Choroid plexus epithelial cell (primary cell): ENCODE measurements around the gene MYRIP.

ENCODE experiments used
- DNase-seq: peaks from one replicate; pipeline ENCODE4 v3.0.0-alpha.2; 2010; ENCODE audit warnings: low read depth
- H3K4me3 ChIP-seq: 2 replicates; pipeline ENCODE4 v1.5.1; 2011; ENCODE audit warnings: low read depth, mild to moderate bottlenecking, control low read depth, low read length, moderate library complexity
- TF ChIP-seq, protein P1 (sequence below): conservative IDR thresholded peaks from 2 replicates; pipeline ENCODE4 v1.5.1; 2011; ENCODE audit warnings: low read depth, mild to moderate bottlenecking, control low read depth, inconsistent platforms, low read length, moderate library complexity

Gene MYRIP

DNA sequence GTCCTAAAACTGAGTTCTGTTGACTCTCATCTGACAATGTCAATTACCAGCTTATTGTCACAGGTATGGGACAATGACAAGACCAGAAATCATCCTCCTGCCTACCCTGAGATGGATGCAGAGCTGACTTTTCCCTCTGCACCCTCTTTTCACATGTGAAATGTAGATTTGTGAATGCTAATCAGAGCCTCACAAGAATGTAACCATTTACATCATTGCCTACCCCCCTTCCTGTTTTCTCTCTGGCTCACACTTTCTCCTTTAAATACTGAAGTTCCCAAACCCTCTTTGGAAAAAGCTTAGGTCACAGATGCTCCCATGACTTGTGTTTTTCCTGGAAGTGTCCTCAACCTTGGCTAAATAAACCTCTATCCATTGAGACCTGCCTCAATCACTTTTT lies 228.2 kb downstream of the MYRIP start:
- DNase-seq: no peak
- no peak overlapping the region for H3K4me3 ChIP-seq
- TF ChIP-seq, protein P1, sequence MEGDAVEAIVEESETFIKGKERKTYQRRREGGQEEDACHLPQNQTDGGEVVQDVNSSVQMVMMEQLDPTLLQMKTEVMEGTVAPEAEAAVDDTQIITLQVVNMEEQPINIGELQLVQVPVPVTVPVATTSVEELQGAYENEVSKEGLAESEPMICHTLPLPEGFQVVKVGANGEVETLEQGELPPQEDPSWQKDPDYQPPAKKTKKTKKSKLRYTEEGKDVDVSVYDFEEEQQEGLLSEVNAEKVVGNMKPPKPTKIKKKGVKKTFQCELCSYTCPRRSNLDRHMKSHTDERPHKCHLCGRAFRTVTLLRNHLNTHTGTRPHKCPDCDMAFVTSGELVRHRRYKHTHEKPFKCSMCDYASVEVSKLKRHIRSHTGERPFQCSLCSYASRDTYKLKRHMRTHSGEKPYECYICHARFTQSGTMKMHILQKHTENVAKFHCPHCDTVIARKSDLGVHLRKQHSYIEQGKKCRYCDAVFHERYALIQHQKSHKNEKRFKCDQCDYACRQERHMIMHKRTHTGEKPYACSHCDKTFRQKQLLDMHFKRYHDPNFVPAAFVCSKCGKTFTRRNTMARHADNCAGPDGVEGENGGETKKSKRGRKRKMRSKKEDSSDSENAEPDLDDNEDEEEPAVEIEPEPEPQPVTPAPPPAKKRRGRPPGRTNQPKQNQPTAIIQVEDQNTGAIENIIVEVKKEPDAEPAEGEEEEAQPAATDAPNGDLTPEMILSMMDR: no peak

DNA sequence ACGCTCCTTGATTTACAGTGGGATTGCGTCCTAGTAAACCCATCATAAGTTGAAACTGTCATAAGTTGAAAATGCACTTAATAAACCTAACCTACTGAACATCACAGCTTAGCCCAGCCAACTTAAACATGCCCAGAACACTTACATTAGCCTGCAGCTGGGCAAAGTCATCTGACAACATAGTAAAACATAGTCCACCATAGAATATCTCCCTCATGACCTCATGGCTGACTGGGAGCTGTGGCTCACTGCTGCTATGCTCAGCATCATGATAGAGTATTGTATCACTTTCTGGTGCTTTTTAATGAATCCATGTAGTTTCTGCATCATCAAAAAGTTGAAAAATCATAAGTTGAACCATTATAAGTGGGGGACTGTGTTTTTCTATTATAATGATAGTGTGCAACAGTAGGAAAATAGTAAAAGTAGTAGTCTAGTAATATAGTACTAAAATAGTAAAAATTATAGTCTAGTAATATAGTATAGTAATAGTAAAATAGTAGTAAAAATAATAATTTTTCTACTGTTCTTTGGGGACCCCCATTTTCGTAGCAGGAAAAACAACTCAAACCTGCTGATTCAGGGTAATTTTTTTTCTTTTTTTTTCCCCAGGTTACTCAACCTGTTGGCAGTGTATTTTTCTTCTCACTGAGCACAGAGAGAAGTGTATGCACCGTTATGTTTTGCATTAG lies 233.5 kb downstream of the MYRIP start:
- TF ChIP-seq, protein P1: no peak
- DNase-seq: no peak
- H3K4me3 ChIP-seq: no peak overlapping the region

DNA sequence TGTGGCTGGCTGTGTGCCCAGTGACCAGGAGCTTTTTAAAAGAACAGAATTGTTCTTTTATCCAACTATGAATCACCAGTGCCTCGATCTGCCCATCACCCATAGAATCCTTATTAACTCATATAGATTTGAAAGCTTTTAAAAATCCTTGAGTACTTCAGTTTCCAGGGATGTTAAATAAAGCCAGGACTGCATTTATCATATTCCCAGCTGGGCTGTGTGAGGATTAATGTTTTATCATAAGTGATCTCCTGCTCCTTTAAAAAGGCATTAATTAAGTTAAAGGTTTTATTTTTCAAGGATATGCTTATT lies 234.0 kb downstream of the MYRIP start:
- TF ChIP-seq, protein P1: no peak
- peak; percentile 38 for DNase-seq
- no peak overlapping the region for H3K4me3 ChIP-seq

DNA sequence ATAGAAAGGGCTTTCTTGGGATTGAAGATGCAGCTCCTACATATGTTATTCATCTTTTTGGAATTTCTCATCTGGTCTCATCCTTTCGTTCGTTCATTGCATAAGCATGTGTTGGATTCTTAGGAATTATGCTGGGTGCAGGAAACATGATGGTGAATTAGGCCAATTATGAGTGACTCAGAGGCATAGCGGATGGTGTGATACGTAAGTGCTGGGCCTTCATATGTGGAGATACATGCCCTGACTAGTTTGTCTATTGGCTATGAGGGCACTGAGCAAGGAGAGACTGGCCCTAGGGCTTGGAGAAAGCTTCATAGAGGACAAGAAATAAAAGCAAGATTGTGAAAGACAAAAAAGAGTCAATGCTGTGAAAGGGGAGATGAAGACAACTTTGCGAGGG lies 235.1 kb downstream of the MYRIP start:
- H3K4me3 ChIP-seq: no peak overlapping the region
- DNase-seq: peak; percentile 42
- TF ChIP-seq, protein P1: no peak

DNA sequence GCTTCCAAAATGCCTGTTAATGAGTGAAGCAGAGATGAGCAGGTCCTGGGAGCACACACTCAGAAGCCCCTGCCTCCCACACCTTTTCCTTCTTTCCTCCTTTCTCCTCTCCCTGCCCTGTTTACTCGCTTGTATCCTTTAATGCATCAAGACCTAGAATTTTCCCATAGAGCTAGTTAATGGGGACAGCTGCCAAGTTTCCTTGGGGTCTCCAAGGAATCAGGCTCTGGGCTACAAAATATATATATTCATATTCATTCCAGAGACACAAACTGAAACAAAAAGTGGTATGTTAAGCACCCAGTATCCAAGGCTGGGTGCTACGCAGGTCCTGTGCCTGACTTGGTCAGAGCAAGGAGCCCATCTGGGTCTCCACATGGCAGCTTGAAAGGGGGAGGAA lies 235.6 kb downstream of the MYRIP start:
- no peak for DNase-seq
- TF ChIP-seq, protein P1: no peak
- H3K4me3 ChIP-seq: no peak overlapping the region

DNA sequence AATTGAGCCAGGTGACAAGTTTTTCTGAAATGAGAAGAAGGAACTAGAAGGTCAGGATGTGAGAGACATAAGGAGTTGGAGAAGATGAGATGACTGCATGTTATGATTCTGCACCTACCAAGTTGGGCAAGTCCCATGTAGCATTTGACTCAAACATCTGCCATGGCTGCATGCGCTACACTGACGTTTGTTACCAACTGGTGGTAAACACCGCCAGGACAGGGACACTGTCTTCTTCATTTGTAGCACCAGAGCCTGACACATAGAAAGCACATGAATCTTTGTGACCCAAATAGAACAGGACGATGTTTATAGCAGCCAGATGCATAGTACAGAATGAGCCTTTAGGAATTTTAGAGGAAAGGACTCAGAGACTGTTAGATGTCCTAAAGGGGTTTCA lies 236.7 kb downstream of the MYRIP start:
- no peak overlapping the region for H3K4me3 ChIP-seq
- DNase-seq: no peak
- TF ChIP-seq, protein P1: no peak

DNA sequence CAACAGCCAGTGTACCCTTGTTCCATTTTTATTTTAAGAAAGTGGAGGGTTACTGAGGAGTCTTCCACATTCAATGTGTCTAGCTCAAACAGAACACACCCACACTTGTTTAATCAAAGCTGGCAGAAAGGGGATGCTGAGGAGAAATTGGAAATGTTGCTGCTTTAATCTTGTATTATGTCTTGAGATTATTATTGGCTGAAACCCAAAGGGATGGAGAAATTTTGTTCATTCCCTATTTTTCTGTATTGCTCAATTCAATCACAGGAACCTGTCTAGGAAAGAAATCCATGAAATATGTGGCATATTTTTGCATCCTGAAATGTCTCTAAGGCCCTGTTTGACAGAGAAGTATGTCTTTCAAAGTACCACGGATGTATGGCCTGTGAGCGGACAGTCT lies 238.0 kb downstream of the MYRIP start:
- no peak overlapping the region for H3K4me3 ChIP-seq
- DNase-seq: no peak
- TF ChIP-seq, protein P1: no peak
